NT2/D1 (cell line): ENCODE data around the gene KLC1.

ENCODE experiments used
- SUZ12 ChIP-seq: IDR thresholded peaks from 2 replicates; pipeline ENCODE4 v1.6.1; 2011; ENCODE audit not compliant: insufficient read length, insufficient read depth; ENCODE audit errors: extremely low read depth
- ZNF274 ChIP-seq: IDR thresholded peaks from 2 replicates; pipeline ENCODE4 v1.6.1; 2011; ENCODE audit warnings: mild to moderate bottlenecking, low read depth, low read length

DNA sequence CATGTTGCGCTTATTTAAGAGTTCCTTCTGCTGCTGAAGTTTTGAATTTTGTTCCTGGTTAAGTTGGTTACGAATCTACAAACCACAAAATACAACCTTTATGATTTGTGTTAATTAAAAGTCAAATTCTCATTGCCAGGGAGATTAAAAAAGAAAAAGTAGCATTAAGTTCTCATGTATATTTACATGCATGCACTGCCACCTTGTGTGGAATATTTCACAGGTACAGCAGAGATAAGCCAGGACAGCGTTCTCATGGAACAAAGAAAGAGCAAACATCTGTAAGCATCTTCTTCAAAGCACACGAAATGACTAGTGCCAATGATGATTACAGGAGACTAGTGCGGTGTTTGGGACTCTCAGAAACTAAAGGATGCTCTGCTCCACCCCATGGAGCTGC is 120.8 kb downstream of the KLC1 start:
- no peak for TF ChIP-seq ZNF274
- no peak for TF ChIP-seq SUZ12
